ENCODE results near the gene TGFBR3L. TPM values are rescaled to one million over a fixed set of nuclear protein-coding genes. Genes with fewer than 3 reads are reported as not detected.

TGFBR3L gene
- total RNA-seq, 6 experiments from 2014 or later: 4.5 to 12.0 (median 7.7) TPM

GRCh38 chr19:7915250-7916102 is 846 bp downstream of the TGFBR3L start:
- H3K27me3 Mint-ChIP-seq (ENCODE audit: insufficient read depth): peaks cover 9% of the 10 kb centered on the region
- peaks cover 5% of the 10 kb centered on the region; the same call in 1 of the 2 replicates for H3K36me3 Mint-ChIP-seq (ENCODE audit: low read depth)
- H3K9me3 Mint-ChIP-seq: no peaks in the 10 kb centered on the region
- H3K4me3 Mint-ChIP-seq: peak overlapping the region; percentile 72
- no peak for DNase-seq
- H3K4me1 Mint-ChIP-seq (ENCODE audit: low read depth): peaks cover 19% of the 10 kb centered on the region
- TF ChIP-seq, protein P1, sequence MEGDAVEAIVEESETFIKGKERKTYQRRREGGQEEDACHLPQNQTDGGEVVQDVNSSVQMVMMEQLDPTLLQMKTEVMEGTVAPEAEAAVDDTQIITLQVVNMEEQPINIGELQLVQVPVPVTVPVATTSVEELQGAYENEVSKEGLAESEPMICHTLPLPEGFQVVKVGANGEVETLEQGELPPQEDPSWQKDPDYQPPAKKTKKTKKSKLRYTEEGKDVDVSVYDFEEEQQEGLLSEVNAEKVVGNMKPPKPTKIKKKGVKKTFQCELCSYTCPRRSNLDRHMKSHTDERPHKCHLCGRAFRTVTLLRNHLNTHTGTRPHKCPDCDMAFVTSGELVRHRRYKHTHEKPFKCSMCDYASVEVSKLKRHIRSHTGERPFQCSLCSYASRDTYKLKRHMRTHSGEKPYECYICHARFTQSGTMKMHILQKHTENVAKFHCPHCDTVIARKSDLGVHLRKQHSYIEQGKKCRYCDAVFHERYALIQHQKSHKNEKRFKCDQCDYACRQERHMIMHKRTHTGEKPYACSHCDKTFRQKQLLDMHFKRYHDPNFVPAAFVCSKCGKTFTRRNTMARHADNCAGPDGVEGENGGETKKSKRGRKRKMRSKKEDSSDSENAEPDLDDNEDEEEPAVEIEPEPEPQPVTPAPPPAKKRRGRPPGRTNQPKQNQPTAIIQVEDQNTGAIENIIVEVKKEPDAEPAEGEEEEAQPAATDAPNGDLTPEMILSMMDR (IDR thresholded peaks at IDR 0.05): no peak
- peak overlapping the region; percentile 48 for H3K27ac Mint-ChIP-seq

DNA sequence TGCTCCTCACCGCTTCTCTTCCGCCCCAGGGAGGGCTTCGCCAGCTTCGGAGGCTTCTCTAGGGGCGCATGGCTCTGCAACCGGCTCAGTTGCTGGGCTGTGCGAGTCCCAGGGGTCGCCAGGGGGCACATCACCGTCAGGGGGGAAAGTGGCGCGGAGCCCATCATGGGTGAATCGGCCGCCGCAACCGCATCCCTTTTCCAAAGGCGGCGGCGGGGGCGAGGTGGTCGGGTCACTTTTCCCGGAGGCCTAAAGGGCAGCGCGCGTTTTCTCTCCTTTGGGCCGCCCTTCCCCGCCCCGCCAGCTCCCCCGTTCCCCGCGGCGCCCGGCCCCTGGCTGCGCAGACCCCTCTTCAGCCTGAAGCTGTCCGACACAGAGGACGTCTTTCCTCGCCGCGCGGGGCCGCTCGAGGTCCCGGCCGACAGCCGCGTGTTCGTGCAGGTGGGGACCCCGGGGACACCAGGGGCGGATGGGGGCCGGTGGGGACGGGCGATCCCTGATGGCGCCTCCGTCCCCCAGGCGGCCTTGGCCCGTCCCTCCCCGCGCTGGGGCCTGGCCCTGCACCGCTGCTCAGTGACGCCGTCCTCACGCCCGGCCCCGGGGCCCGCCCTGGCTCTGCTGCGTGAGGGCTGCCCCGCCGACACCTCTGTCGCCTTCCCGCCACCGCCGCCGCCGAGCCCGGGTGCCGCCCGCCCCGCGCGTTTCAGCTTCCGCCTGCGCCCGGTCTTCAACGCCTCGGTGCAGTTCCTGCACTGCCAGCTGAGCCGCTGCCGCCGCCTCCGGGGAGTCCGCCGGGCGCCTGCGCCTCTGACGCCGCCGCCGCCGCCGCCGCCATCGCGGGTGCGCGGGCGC is 1.7 kb downstream of the TGFBR3L start:
- DNase-seq: peak; percentile 21
- peaks cover 19% of the 10 kb centered on the region for H3K4me1 Mint-ChIP-seq (ENCODE audit: low read depth)
- H3K27ac Mint-ChIP-seq: no peak overlapping the region
- H3K4me3 Mint-ChIP-seq: peak overlapping the region; percentile 83
- peaks cover 5% of the 10 kb centered on the region; the same call in 1 of the 2 replicates for H3K36me3 Mint-ChIP-seq (ENCODE audit: low read depth)
- peaks cover 8% of the 10 kb centered on the region for H3K27me3 Mint-ChIP-seq (ENCODE audit: insufficient read depth)
- TF ChIP-seq, protein P1 (IDR thresholded peaks at IDR 0.05): peak; percentile 24; the same call in 1 of the 2 replicates
- H3K9me3 Mint-ChIP-seq: no peaks in the 10 kb centered on the region

DNA sequence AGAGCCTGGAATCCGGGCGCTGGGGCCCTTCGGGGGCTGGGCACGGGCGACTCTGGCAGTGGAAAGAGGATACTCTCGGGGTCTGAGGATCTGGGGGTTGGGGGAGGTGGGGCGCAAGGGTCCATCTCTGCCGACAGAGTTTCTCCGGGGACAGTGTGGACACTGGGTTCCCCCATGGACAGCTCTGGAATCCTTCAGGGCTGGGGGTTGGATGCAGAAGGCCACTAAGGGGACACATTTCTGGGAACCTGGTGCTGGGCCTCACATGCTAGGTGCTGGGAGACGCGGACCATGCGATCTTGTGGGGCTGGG is 2.3 kb downstream of the TGFBR3L start:
- DNase-seq: no peak
- TF ChIP-seq, protein P1 (IDR thresholded peaks at IDR 0.05): no peak
- Mint-ChIP-seq H3K27me3 (ENCODE audit: insufficient read depth) (peaks cover 6% of the 10 kb centered on the region), H3K4me1 (ENCODE audit: low read depth) (peaks cover 19% of the 10 kb centered on the region), H3K4me3 (peak overlapping the region; percentile 83), H3K9me3 (no peaks in the 10 kb centered on the region), H3K27ac (peak overlapping the region; percentile 61), H3K36me3 (ENCODE audit: low read depth) (peaks cover 5% of the 10 kb centered on the region; the same call in 1 of the 2 replicates)

DNA sequence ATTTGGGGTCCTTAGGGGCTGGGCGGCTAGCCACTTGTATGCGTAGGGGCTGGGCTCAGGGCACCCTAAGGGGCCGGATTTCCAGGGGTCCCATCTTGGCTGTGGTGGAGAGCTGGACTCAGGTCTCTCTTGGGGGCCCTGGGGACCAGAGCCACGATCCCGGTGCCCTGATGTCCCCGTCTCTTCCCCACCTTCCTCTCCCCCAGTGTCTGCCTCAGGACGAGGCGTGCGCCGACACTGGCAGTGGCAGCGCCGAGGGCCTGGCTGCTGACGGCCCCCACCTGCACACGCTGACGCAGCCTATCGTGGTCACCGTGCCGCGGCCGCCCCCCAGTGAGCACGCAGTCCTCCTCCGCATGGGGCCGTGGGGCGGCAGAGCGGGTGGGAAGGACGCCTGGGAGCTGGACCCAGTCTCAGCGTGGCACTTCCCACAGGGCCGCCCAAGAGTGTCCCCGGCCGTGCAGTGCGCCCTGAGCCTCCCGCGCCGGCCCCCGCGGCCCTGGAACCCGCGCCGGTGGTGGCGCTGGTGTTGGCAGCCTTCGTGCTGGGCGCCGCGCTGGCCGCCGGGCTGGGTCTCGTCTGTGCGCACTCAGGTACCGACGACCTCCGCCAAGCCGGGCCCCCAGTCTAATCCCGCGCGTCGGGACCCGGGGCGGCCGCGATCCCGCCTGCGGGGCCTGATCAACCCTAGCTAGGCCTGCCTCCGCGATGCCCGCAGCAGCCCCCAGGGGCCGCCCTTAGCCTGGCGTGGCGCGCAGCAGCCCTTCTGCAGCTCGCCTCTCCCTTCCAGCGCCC is 2.8 kb downstream of the TGFBR3L start:
- peaks cover 6% of the 10 kb centered on the region for H3K27me3 Mint-ChIP-seq (ENCODE audit: insufficient read depth)
- peak overlapping the region; percentile 83 for H3K4me3 Mint-ChIP-seq

More for the DNA sequence above, 2.8 kb downstream of the TGFBR3L start:
- Mint-ChIP-seq H3K4me1 (ENCODE audit: low read depth) (peaks cover 19% of the 10 kb centered on the region), H3K27ac (peak overlapping the region; percentile 61), H3K9me3 (no peaks in the 10 kb centered on the region), H3K36me3 (ENCODE audit: low read depth) (peaks cover 5% of the 10 kb centered on the region; the same call in 1 of the 2 replicates)
- peak; percentile 32 for DNase-seq
- TF ChIP-seq, protein P1 (IDR thresholded peaks at IDR 0.05): peak; percentile 75

All from HFFc6 (cell line).